HepG2 (cell line): ENCODE data around the gene TSC22D2. TPM values are rescaled to one million over a fixed set of nuclear protein-coding genes. Genes with fewer than 3 reads are reported as not detected.

Experiments used
- ARID5B ChIP-seq: IDR thresholded peaks from 2 replicates; pipeline ENCODE4 v1.4.0; 2020; ENCODE audit warnings: mild to moderate bottlenecking, missing genetic modification reagents
- CREB3 ChIP-seq: sonication (generic); formaldehyde crosslinking; IDR thresholded peaks from 2 replicates; pipeline ENCODE4 v1.5.0; 2020; ENCODE audit warnings: missing genetic modification reagents
- ELF1 ChIP-seq: sonication (generic); formaldehyde crosslinking; IDR thresholded peaks from 2 replicates; pipeline ENCODE4 v1.4.0; 2020; ENCODE audit warnings: missing genetic modification reagents
- HMGXB4 ChIP-seq, 2 experiments: sonication (generic) in 1 of 2; formaldehyde crosslinking in 1 of 2; IDR thresholded peaks; 2 replicates each; pipeline versions ENCODE4 v1.4.0 to v1.6.1; 2018 to 2020; ENCODE audit warnings: missing genetic modification reagents in 2 of 2, borderline replicate concordance in 1 of 2, low read depth in 1 of 2, mild to moderate bottlenecking in 1 of 2, missing biosample characterization in 1 of 2
- KAT7 ChIP-seq: IDR thresholded peaks from 2 replicates; pipeline ENCODE4 v1.6.1; 2018; ENCODE audit warnings: borderline replicate concordance, missing compliant biosample characterization
- NR2F6 ChIP-seq, 2 experiments: IDR thresholded peaks; 2 replicates each; pipeline ENCODE4 v1.6.1; 2016; ENCODE audit warnings: antibody characterized with exemption in 1 of 2, mild to moderate bottlenecking in 1 of 2
- PAXIP1 ChIP-seq: sonication (generic); formaldehyde crosslinking; conservative IDR thresholded peaks from 2 replicates; pipeline ENCODE4 v1.4.0; 2020; ENCODE audit warnings: mild to moderate bottlenecking, missing genetic modification reagents, moderate library complexity
- RAD51 ChIP-seq: fragments of 450-650 bp; IDR thresholded peaks from 2 replicates; pipeline ENCODE4 v1.6.1; 2016; ENCODE audit warnings: borderline replicate concordance
- TGIF2 ChIP-seq: IDR thresholded peaks from 2 replicates; pipeline ENCODE4 v1.6.1; 2016; ENCODE audit warnings: control low read depth, missing compliant biosample characterization
- ZBTB7B ChIP-seq: sonication (generic); formaldehyde crosslinking; IDR thresholded peaks from 2 replicates; pipeline ENCODE4 v1.4.0; 2020; ENCODE audit warnings: missing genetic modification reagents
- ZFAT ChIP-seq: sonication (generic); formaldehyde crosslinking; conservative IDR thresholded peaks from 2 replicates; pipeline ENCODE4 v1.8.1; 2023; ENCODE audit warnings: missing genetic modification reagents, inconsistent platforms
- ZFX ChIP-seq: sonication (generic); formaldehyde crosslinking; IDR thresholded peaks from 2 replicates; pipeline ENCODE4 v1.4.0; 2020; ENCODE audit warnings: mild to moderate bottlenecking, low read depth, missing genetic modification reagents, moderate library complexity
- ZNF503 ChIP-seq: sonication (generic); formaldehyde crosslinking; IDR thresholded peaks from 2 replicates; pipeline ENCODE4 v1.4.0; 2020; ENCODE audit warnings: missing genetic modification reagents
- ZNF598 ChIP-seq: sonication (generic); formaldehyde crosslinking; IDR thresholded peaks from 2 replicates; pipeline ENCODE4 v1.5.1; 2020; ENCODE audit warnings: mild to moderate bottlenecking, missing genetic modification reagents, borderline replicate concordance
- ZNF768 ChIP-seq: sonication (generic); formaldehyde crosslinking; IDR thresholded peaks from 2 replicates; pipeline ENCODE4 v1.4.0; 2020; ENCODE audit warnings: missing genetic modification reagents
- polyA plus RNA-seq, 8 experiments: library from polyadenylated mRNA; depleted of rRNA in 3 of 8; stranded (reverse) in 7 of 8; unstranded in 1 of 8; fragments of >200 nt; fragmentation: Illumina TruSeq in 4 of 8; extraction: Trizol in 4 of 8; gene quantifications; 2 replicates each; pipeline versions ENCODE4 v1.2.1 to v1.2.3, GENCODE V29; 2011 to 2016; ENCODE audit warnings: low read depth in 4 of 8, missing spikeins in 1 of 8, mixed read lengths in 1 of 8; ENCODE audit not compliant: insufficient read depth in 1 of 8
- total RNA-seq, 5 experiments: library from RNA; depleted of rRNA; stranded (reverse); fragments of >200 nt; fragmentation: Illumina TruSeq; extraction: Trizol; gene quantifications; 2 replicates each; pipeline ENCODE4 v1.2.3, GENCODE V29; 2016; ENCODE audit warnings: low read depth in 1 of 5

TSC22D2 gene
- total and polyA plus RNA-seq, 2 of the 13 experiments (the other 11 are each of a cell fraction or from before 2014, with no cell fraction given) = 4.6 to 8.2 TPM

- peak; percentile 72 to 84 for TF ChIP-seq HMGXB4 (CRISPR knock-in tag; IDR thresholded peaks at IDR 0.05; ENCODE audit: borderline replicate concordance in 1 of 2, low read depth in 1 of 2)
- TF ChIP-seq TGIF2 = peak; percentile 61; the same call in 1 of the 2 replicates
- TF ChIP-seq ZBTB7B (CRISPR knock-in tag) = peak; percentile 34; the same call in 1 of the 2 replicates
- TF ChIP-seq PAXIP1 (CRISPR knock-in tag) = 0 out of 2 replicates have a peak, but pooled peaks have one; percentile 8
- TF ChIP-seq ARID5B (CRISPR knock-in tag) = 0 out of 2 replicates have a peak, but pooled peaks have one; percentile 1
- TF ChIP-seq CREB3 (CRISPR knock-in tag) = 0 out of 2 replicates have a peak, but pooled peaks have one; percentile 22
- TF ChIP-seq ELF1 = 0 out of 2 replicates have a peak, but pooled peaks have one; percentile 22
- TF ChIP-seq KAT7 (CRISPR knock-in tag) = peak; percentile 50; the same call in 1 of the 2 replicates
- TF ChIP-seq NR2F6 (IDR thresholded peaks at IDR 0.05) = no peak
- no peak for TF ChIP-seq NR2F6 (CRISPR knock-in tag; IDR thresholded peaks at IDR 0.05)
- TF ChIP-seq RAD51 = no peak
- TF ChIP-seq ZFX = peak; percentile 76; the same call in 1 of the 2 replicates
- TF ChIP-seq ZNF598 (CRISPR knock-in tag) = 0 out of 2 replicates have a peak, but pooled peaks have one; percentile 46
- 0 out of 2 replicates have a peak, but pooled peaks have one; percentile 3 for TF ChIP-seq ZNF768 (CRISPR knock-in tag)
- 0 out of 2 replicates have a peak, but pooled peaks have one; percentile 8 for TF ChIP-seq ZNF503 (CRISPR knock-in tag)
- no peak for TF ChIP-seq ZFAT (CRISPR knock-in tag)
Measured at GRCh38 chr3:150409512-150410310, 1.6 kb downstream of the TSC22D2 start (continued).
